Occipital lobe (tissue), 2 donors: ENCODE results near the gene SLC39A10. TPM values are rescaled to one million over a fixed set of nuclear protein-coding genes. Genes with fewer than 3 reads are reported as not detected.

ENCODE experiments used
- DNase-seq: peaks from one replicate; lab custom pipeline; 2025; lab: John Stamatoyannopoulos, UW
- total RNA-seq: library from RNA; depleted of rRNA; stranded (reverse); fragments of >200 nt; gene quantifications from one replicate; pipeline ENCODE4 v1.2.3, GENCODE V29; 2014

Gene SLC39A10
- total RNA-seq, 1 donor from 2014 or later: 154 TPM

DNA sequence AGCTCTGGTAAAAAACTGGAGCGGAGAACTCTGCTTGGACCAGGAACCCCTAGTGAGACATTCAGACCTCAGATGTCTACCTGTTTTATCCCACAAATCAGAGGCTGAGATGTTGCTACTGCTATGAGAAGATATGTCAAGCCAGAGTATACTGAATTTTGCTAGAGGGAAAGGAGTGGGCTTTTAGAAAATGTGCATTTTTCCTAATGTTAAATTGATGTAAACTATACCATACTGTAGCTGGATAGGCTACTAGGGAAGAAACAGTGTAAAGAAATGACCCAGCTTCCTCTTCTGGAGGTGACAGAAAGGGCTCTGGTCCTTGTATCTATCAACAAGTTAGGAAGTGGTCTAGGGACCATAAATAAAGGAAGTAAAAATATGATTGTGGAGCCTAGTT, 65.0 kb downstream of the SLC39A10 start:
- DNase-seq: no peak

DNA sequence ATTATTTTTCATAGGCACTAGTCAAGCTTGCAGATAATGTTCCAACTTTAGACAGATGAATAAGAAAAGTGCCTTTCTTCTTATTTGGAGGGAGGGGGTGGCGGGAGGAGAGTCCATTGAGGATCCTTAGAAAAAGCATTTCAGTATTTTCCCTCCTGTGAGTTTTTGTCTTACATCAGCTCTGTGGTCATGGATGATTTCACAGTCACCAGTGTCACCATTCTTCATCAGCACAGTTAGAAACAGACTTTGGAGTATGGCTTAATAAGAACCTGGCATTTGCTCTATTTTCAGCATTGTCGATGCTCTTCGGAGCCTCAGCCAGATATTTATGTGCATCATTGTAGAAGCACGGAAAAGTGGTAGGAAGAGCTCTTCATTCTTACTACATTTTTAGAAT, 70.1 kb downstream of the SLC39A10 start:
- no peak for DNase-seq

DNA sequence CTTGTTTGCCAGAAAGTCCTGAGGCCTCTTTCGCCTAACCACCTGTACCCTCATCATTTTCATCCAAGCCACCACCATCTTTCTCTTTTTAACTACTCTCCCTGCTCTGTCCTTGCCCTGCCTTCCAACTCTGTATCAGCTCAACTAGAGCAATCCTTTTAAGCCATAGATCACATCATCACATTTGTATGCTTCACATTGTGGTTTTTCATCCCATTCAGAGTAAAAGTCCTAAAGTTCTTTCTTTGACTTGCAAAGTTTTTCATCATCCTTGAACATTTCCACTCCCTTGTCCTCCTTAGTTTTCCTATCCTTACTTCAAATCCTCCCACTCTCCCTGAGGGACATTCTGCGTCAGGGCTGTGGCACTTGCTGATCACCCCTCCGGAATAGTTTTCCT, 73.9 kb downstream of the SLC39A10 start:
- no peak for DNase-seq

DNA sequence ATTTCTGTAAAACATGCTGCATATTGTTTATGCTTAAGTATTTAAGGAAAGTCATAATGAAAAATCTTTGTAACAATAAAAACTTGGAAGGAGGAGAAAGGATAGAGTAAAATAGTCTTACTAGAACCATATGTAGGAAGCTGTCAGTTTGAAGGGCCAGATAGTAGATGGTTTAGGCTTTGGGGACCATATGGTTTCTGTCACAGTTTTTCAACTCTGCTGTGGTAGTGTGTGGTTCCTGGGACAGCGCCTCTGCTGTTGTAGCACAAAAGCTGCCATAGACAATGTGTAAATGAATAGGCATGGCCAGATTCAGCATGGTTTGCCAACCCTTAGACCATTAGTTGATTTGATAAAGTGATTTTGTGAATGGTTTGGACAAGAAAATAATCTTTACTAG, 75.5 kb downstream of the SLC39A10 start:
- no peak for DNase-seq

DNA sequence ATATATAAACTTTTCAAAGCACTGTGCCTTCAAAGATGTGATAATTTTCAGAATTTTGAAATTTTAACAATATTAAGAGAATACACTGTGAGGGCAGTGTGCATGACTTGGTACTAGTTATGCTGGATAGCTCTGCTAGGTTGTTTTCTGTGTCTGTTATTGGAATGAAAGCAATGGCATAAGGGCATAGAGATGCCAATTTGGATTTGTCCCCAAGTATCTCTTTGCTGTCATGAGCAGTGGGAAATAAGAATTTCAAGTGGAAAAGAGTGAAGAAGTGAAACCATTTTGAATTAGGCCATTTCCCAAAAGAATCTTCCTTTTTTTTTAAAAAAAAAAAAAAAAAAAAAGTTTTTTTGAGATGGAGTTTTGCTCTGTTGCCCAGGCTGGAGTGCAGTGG, 76.8 kb downstream of the SLC39A10 start:
- no peak for DNase-seq

GRCh38 chr2:195734395-195734794, 77.4 kb downstream of the SLC39A10 start:
- no peak for DNase-seq

GRCh38 chr2:195734931-195735330, 77.9 kb downstream of the SLC39A10 start:
- DNase-seq: no peak

DNA sequence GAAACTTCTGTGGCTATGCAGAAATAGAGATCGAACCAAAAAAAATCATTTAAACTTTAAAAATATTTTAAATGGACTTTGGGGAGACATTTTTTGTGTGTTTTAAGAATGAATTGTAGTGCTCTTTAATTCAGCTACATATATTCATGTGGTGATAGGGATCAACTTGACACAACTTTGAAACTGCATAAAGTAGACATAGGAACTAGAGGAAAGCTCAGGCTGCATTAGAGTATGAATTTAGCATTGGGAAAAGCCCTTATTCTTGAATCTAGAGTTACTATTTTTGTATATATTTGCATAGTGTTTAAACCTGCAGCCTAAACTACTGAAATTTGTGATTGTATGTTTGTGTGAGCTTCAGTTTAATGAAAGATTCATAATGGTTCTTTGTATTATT, 78.3 kb downstream of the SLC39A10 start:
- no peak for DNase-seq

DNA sequence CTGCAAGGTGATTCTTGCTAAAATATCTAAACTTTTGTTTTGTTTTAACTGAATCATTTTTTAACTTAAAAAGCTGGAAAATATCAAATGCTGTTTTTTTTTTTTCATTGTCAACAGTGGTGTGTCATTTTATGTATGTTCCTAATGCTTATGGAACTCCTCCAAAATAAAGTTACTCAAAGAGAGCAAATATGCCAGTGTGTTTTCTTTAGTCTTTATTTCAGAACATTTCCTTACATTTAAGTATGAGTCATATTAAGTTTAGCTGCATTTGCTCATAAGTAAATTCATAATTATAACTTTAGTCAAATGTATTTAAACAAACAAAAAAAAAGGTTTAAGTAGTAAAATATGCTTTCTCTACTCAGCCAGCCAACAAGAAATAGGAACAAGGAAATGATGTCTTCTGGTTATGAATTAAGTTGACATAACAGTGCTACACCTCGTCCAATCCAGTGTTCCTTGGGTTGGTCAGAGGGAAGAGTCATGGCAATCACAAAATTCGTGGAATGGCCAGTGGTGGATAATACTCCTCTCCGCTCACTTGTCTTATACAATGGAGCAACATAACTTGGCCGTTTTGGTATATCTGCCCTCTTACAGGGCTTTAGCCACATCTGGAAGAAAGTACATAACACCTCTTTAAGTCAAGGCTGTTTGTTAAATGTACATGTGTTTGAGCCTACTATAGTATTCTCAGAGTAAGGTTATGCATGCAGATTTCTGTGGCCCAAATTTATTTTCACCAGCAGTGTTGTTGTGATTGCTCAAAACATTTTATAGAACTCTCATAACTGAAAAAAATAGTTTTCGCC, 80.7 kb downstream of the SLC39A10 start:
- DNase-seq: no peak

GRCh38 chr2:195741191-195741590, 84.2 kb downstream of the SLC39A10 start:
- no peak for DNase-seq

- DNase-seq: no peak
Measured at GRCh38 chr2:195756218-195756942, 99.4 kb downstream of the SLC39A10 start.

- no peak for DNase-seq
Measured at GRCh38 chr2:195758846-195759245, 101.8 kb downstream of the SLC39A10 start.

DNA sequence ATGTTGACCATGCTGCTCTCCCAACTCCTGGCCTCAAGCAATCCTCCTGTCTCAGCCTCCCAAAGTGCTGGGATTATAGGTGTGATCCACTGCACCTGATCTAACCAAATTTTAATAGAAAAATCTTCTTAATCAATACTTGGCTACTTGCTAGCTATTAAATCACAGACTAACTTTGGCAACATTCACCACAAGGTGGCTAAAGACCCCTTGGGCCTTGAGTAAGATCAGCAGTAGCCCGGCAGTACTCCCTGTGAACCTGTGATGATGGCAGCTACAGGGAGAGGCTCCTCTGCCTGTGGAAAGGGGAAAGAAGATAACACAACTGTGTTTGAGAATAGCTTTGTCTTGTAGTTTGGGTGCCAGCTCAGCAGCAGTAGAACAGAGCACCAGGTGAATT, 102.9 kb downstream of the SLC39A10 start:
- no peak for DNase-seq

DNA sequence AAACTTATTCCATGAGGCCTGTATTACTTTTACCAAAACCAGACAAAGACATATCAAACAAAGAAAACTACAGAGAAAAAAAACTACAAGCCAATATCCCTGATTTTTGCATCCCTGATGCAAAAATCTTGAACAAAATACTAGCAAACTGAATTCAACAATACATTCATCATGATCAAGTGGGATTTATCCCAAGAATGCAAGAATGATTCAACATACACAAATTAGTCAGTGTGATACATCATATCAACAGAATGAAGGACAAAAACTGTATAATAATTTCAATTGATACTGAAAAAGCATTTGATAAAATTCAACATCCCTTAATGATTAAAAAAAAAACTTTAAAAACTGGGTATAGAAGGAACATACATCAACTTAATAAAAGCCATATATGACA, 106.8 kb downstream of the SLC39A10 start:
- no peak for DNase-seq

DNA sequence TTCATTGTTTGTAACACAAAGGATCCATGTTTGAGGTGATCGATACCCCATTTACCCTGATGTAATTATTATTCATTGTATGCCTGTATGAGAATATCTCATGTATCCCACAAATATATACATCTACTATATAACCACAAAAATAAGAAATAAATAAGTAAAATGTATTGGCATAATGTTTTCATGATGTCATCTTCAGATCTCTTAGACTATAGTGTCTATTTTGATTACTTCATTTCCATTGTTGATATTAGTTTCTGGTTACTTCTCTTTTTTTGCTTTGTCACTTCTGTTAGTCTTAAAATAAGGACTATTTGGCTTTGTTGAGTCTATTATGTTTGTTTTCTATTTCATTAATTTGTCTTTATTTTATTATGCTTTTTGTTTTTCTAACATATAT, 109.7 kb downstream of the SLC39A10 start:
- no peak for DNase-seq

DNA sequence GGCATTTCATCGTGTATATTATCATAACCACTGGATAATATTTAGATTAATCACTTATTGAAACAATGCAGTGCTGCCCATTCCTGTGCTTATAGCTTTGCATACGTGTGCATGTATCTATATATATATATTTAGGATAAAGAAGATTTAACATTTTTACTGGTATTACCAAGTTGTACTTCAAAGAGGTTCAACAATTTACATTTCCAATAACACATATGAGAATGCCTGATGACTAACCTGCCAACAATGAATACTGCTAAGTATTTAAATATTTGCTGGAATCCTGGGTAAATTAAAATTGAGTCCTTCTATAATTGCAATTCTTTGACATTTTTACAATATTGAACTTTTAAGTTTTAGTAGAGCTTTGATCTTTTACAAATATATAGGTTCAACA, 111.4 kb downstream of the SLC39A10 start:
- no peak for DNase-seq

- no peak for DNase-seq
Measured at GRCh38 chr2:195769975-195770374, 112.9 kb downstream of the SLC39A10 start.

GRCh38 chr2:195779491-195779890, 122.5 kb downstream of the SLC39A10 start:
- DNase-seq: no peak

GRCh38 chr2:195782156-195782555, 125.1 kb downstream of the SLC39A10 start:
- no peak for DNase-seq
